Breast epithelium (tissue), 4 donors: ENCODE data around the gene ASCC1. TPM values are rescaled to one million over a fixed set of nuclear protein-coding genes. Genes with fewer than 3 reads are reported as not detected.

Experiments used
- DNase-seq, 2 donors: peaks; one replicate each; pipeline ENCODE4 v3.0.0-alpha.2; 2019; ENCODE audit warnings: low spot score in 2 of 2
- H3K27ac ChIP-seq, 2 donors: fragments of 200-600 bp; sonication (generic) in 1 of 2; one replicate each; pipeline ENCODE4 v1.5.1; 2016 to 2019; ENCODE audit warnings: mild to moderate bottlenecking in 1 of 2
- H3K27me3 ChIP-seq, 2 donors: fragments of 200-600 bp; sonication (generic) in 1 of 2; one replicate each; pipeline versions ENCODE4 v1.5.1 to v1.6.0; 2017 to 2019; ENCODE audit warnings: control low read depth in 1 of 2, mild to moderate bottlenecking in 1 of 2
- H3K36me3 ChIP-seq: fragments of 200-600 bp; one replicate; pipeline ENCODE4 v1.5.1; 2019
- H3K4me1 ChIP-seq, 2 donors: fragments of 200-600 bp; sonication (generic); one replicate each; pipeline ENCODE4 v1.5.1; 2016 to 2019; ENCODE audit warnings: control low read depth in 1 of 2
- H3K4me3 ChIP-seq, 3 donors: fragments of 200-600 bp; sonication (generic); 1 replicate in 2 of 3; 2 replicates in 1 of 3; pipeline ENCODE4 v1.5.1; 2016 to 2019; ENCODE audit warnings: mild to moderate bottlenecking in 3 of 3, moderate library complexity in 2 of 3
- H3K9me3 ChIP-seq, 2 donors: fragments of 200-600 bp; sonication (generic) in 1 of 2; one replicate each; pipeline ENCODE4 v1.5.1; 2016 to 2019; ENCODE audit warnings: control low read depth in 1 of 2
- POLR2A ChIP-seq: fragments of 450-650 bp; IDR thresholded peaks from one replicate; pipeline ENCODE4 v1.6.1; 2016; ENCODE audit warnings: antibody characterized with exemption, mild to moderate bottlenecking, moderate library complexity
- POLR2AphosphoS5 ChIP-seq, 3 donors: sonication (generic); formaldehyde crosslinking; IDR thresholded peaks; one replicate each; pipeline ENCODE4 v1.6.1; 2017; ENCODE audit warnings: antibody characterized with exemption in 3 of 3
- intact Hi-C: fragments of 100-400 bp; cut with DNase I; formaldehyde crosslinking; loops from one replicate; pipeline ENCODE4 v1.15.1; 2023; ENCODE audit warnings: low total_unique reads
- total RNA-seq, 3 donors: library from RNA; depleted of rRNA; stranded (reverse); fragments of >200 nt; gene quantifications; one replicate each; pipeline ENCODE4 v1.1.0, GENCODE V29; 2016
- TF ChIP-seq, protein P1 (sequence below), 3 donors: fragments of 450-650 bp; IDR thresholded peaks; one replicate each; pipeline ENCODE4 v1.5.1; 2016 to 2017; ENCODE audit warnings: antibody characterized with exemption in 3 of 3, mild to moderate bottlenecking in 3 of 3, moderate library complexity in 3 of 3

The ASCC1 gene
- total RNA-seq, 3 donors from 2014 or later, result 28.5 to 42.9 (median 29.6) TPM

GRCh38 chr10:72072046-72072445, 144.0 kb downstream of the ASCC1 start:
- no peaks in the 10 kb centered on the region for H3K27me3 ChIP-seq
- H3K4me1 ChIP-seq, result no peaks in the 10 kb centered on the region
- intact Hi-C loops, result no loop called here
- no peak overlapping the region for H3K4me3 ChIP-seq
- no peak for DNase-seq
- TF ChIP-seq, protein P1, sequence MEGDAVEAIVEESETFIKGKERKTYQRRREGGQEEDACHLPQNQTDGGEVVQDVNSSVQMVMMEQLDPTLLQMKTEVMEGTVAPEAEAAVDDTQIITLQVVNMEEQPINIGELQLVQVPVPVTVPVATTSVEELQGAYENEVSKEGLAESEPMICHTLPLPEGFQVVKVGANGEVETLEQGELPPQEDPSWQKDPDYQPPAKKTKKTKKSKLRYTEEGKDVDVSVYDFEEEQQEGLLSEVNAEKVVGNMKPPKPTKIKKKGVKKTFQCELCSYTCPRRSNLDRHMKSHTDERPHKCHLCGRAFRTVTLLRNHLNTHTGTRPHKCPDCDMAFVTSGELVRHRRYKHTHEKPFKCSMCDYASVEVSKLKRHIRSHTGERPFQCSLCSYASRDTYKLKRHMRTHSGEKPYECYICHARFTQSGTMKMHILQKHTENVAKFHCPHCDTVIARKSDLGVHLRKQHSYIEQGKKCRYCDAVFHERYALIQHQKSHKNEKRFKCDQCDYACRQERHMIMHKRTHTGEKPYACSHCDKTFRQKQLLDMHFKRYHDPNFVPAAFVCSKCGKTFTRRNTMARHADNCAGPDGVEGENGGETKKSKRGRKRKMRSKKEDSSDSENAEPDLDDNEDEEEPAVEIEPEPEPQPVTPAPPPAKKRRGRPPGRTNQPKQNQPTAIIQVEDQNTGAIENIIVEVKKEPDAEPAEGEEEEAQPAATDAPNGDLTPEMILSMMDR (IDR thresholded peaks at IDR 0.05), result no peak
- TF ChIP-seq POLR2A (no peak), POLR2AphosphoS5 (IDR thresholded peaks at IDR 0.05) (no peak)
- no peaks in the 10 kb centered on the region for H3K36me3 ChIP-seq
- no peaks in the 10 kb centered on the region for H3K9me3 ChIP-seq
- H3K27ac ChIP-seq, result no peak overlapping the region

GRCh38 chr10:72069751-72070526, 146.1 kb downstream of the ASCC1 start:
- TF ChIP-seq, protein P1 (IDR thresholded peaks at IDR 0.05), result no peak
- TF ChIP-seq POLR2AphosphoS5 (IDR thresholded peaks at IDR 0.05) (no peak), POLR2A (no peak)
- intact Hi-C loops, result no loop called here
- no peak for DNase-seq

DNA sequence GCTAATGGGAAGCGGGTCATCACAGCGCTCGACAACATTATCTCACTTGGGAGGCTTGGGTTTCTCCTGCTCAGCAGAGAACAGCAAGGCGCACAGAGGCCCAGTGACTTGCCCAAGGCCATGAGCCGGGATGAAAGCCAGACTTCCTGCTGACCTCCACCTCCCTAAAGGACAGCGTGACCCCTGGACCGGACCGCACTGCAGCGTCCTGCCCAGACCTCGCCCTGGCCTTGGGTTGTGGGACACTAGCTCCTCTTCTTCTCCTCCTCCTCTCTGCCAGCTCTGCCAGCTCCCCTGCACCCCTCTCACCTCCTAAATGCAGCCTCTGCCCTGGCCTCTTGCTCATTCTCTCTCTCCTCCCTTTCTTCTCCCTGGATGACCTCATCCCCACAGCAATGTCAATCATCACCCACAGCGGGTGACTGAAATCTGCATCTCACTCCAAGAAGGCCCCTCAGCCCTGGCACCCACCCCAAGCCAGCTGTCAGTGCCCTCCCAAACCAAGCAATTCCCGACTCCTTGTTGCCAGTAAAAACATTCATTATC, 147.1 kb downstream of the ASCC1 start:
- no peaks in the 10 kb centered on the region for H3K27me3 ChIP-seq
- TF ChIP-seq POLR2AphosphoS5 (IDR thresholded peaks at IDR 0.05), result no peak
- TF ChIP-seq POLR2A, result no peak
- TF ChIP-seq, protein P1 (IDR thresholded peaks at IDR 0.05), result no peak
- intact Hi-C loops, result no loop called here
- no peaks in the 10 kb centered on the region for H3K36me3 ChIP-seq
- H3K27ac ChIP-seq, result no peak overlapping the region
- DNase-seq, result no peak
- no peaks in the 10 kb centered on the region for H3K4me1 ChIP-seq
- H3K9me3 ChIP-seq, result no peaks in the 10 kb centered on the region
- no peak overlapping the region for H3K4me3 ChIP-seq

More at GRCh38 chr10:72069751-72070526, 146.1 kb downstream of the ASCC1 start:
- Histone ChIP-seq H3K36me3 (no peaks in the 10 kb centered on the region), H3K9me3 (no peaks in the 10 kb centered on the region), H3K4me1 (no peaks in the 10 kb centered on the region), H3K27me3 (no peaks in the 10 kb centered on the region), H3K4me3 (no peak overlapping the region), H3K27ac (no peak overlapping the region)

DNA sequence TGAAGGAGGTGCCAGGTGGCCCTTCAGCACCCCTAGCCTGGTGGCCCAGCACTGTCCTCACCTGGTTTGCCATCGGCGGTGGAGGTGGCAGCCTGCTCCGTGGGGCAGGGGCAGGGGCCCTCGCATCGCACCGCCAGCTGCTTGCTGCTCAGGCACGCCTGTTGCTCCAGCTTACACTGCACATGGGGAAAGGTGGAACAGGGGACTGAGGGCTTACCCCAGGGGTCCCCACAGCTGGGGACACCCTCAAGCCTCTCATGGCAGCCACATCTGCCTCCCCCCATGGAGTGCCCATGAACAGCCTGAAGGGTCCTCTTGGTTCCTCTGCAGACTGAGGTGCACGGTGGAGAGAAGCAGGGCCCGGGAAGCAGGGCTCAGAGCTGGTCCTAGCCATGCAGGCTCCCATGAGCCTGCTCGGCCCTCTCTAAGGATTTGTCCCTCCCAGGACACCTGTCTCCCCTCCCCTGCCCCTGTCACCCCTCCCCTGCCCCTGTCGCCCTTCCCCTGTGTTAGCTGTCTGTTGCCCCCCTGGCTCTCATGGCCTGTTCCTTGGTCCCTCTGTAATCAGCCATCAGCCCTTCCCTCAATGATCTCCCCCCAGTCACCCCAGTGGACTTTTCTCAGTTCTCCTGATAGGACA, 147.8 kb downstream of the ASCC1 start:
- no peak for DNase-seq
- no peak overlapping the region for H3K4me3 ChIP-seq
- H3K36me3 ChIP-seq, result no peaks in the 10 kb centered on the region
- H3K9me3 ChIP-seq, result no peaks in the 10 kb centered on the region
- TF ChIP-seq POLR2A (no peak), POLR2AphosphoS5 (IDR thresholded peaks at IDR 0.05) (no peak)
- TF ChIP-seq, protein P1 (IDR thresholded peaks at IDR 0.05), result no peak
- no peak overlapping the region for H3K27ac ChIP-seq
- intact Hi-C loops, result no loop called here
- no peaks in the 10 kb centered on the region for H3K4me1 ChIP-seq
- H3K27me3 ChIP-seq, result no peaks in the 10 kb centered on the region
